Measurements from ENCODE around the gene CFAP61.

The CFAP61 gene

GRCh38 chr20:20277894-20278335 lies 225.6 kb downstream of the CFAP61 start:
- no peaks in the 10 kb centered on the region for H3K4me1 ChIP-seq (ENCODE audit: insufficient read depth, poor library complexity, severe bottlenecking)
- no peak for DNase-seq (ENCODE audit: low spot score)
- H3K9me3 ChIP-seq (ENCODE audit: severe bottlenecking): no peaks in the 10 kb centered on the region
- H3K36me3 ChIP-seq (ENCODE audit: low read depth): no peaks in the 10 kb centered on the region
- no peak overlapping the region for H3K4me3 ChIP-seq (ENCODE audit: severe bottlenecking)
- H3K27ac ChIP-seq (ENCODE audit: poor library complexity, severe bottlenecking): no peak overlapping the region
- TF ChIP-seq CTCF (IDR thresholded peaks at IDR 0.05; ENCODE audit: poor library complexity, severe bottlenecking): no peak
- H3K27me3 ChIP-seq (ENCODE audit: insufficient read depth, poor library complexity, severe bottlenecking): peaks cover 20% of the 10 kb centered on the region
- no peak for ATAC-seq (ENCODE audit: low read depth)

- H3K27me3 ChIP-seq (ENCODE audit: insufficient read depth, poor library complexity, severe bottlenecking): peaks cover 3% of the 10 kb centered on the region
- H3K4me1 ChIP-seq (ENCODE audit: insufficient read depth, poor library complexity, severe bottlenecking): no peaks in the 10 kb centered on the region
- no peak for TF ChIP-seq CTCF (IDR thresholded peaks at IDR 0.05; ENCODE audit: poor library complexity, severe bottlenecking)
- H3K36me3 ChIP-seq (ENCODE audit: low read depth): no peaks in the 10 kb centered on the region
- no peak for ATAC-seq (ENCODE audit: low read depth)
- no peak overlapping the region for H3K27ac ChIP-seq (ENCODE audit: poor library complexity, severe bottlenecking)
- H3K9me3 ChIP-seq (ENCODE audit: severe bottlenecking): no peaks in the 10 kb centered on the region
- no peak overlapping the region for H3K4me3 ChIP-seq (ENCODE audit: severe bottlenecking)
- no peak for DNase-seq (ENCODE audit: low spot score)
Measured at GRCh38 chr20:20286061-20286460, 233.7 kb downstream of the CFAP61 start.

- no peak for TF ChIP-seq CTCF (IDR thresholded peaks at IDR 0.05; ENCODE audit: poor library complexity, severe bottlenecking)
- H3K9me3 ChIP-seq (ENCODE audit: severe bottlenecking): no peaks in the 10 kb centered on the region
- H3K4me3 ChIP-seq (ENCODE audit: severe bottlenecking): no peak overlapping the region
- H3K27ac ChIP-seq (ENCODE audit: poor library complexity, severe bottlenecking): no peak overlapping the region
- no peaks in the 10 kb centered on the region for H3K36me3 ChIP-seq (ENCODE audit: low read depth)
- H3K4me1 ChIP-seq (ENCODE audit: insufficient read depth, poor library complexity, severe bottlenecking): no peaks in the 10 kb centered on the region
- H3K27me3 ChIP-seq (ENCODE audit: insufficient read depth, poor library complexity, severe bottlenecking): peaks cover 3% of the 10 kb centered on the region
- DNase-seq (ENCODE audit: low spot score): no peak
- ATAC-seq (ENCODE audit: low read depth): no peak
Measured at GRCh38 chr20:20289331-20289730, 237.0 kb downstream of the CFAP61 start.

- DNase-seq (ENCODE audit: low spot score) (no peak), ATAC-seq (ENCODE audit: low read depth) (no peak)
- Histone ChIP-seq H3K4me1 (ENCODE audit: insufficient read depth, poor library complexity, severe bottlenecking) (no peaks in the 10 kb centered on the region), H3K4me3 (ENCODE audit: severe bottlenecking) (no peak overlapping the region), H3K27me3 (ENCODE audit: insufficient read depth, poor library complexity, severe bottlenecking) (no peaks in the 10 kb centered on the region), H3K9me3 (ENCODE audit: severe bottlenecking) (no peaks in the 10 kb centered on the region), H3K36me3 (ENCODE audit: low read depth) (no peaks in the 10 kb centered on the region), H3K27ac (ENCODE audit: poor library complexity, severe bottlenecking) (no peak overlapping the region)
- no peak for TF ChIP-seq CTCF (IDR thresholded peaks at IDR 0.05; ENCODE audit: poor library complexity, severe bottlenecking)
Measured at GRCh38 chr20:20292472-20292871, 240.1 kb downstream of the CFAP61 start.

- Histone ChIP-seq H3K36me3 (ENCODE audit: low read depth) (no peaks in the 10 kb centered on the region), H3K9me3 (ENCODE audit: severe bottlenecking) (no peaks in the 10 kb centered on the region), H3K4me3 (ENCODE audit: severe bottlenecking) (no peak overlapping the region), H3K4me1 (ENCODE audit: insufficient read depth, poor library complexity, severe bottlenecking) (no peaks in the 10 kb centered on the region), H3K27ac (ENCODE audit: poor library complexity, severe bottlenecking) (no peak overlapping the region), H3K27me3 (ENCODE audit: insufficient read depth, poor library complexity, severe bottlenecking) (no peaks in the 10 kb centered on the region)
- DNase-seq (ENCODE audit: low spot score) (no peak), ATAC-seq (ENCODE audit: low read depth) (no peak)
- TF ChIP-seq CTCF (IDR thresholded peaks at IDR 0.05; ENCODE audit: poor library complexity, severe bottlenecking): no peak
Measured at GRCh38 chr20:20293141-20293540, 240.8 kb downstream of the CFAP61 start.
